GM19239 (cell line): ENCODE measurements around the gene AHCTF1.
"Not testable (repeated sequence)": the region's sequence is repeated elsewhere in the genome, so short reads cannot be mapped to it uniquely, and the experiment has no call there.

ENCODE experiments used
- DNase-seq: peaks from one replicate; pipeline ENCODE4 v3.0.0; 2011; ENCODE audit warnings: low spot score; ENCODE audit not compliant: insufficient read length
- FAIRE-seq: peaks from 2 replicates; lab custom pipeline; 2011; peaks lifted over from hg19 to GRCh38; lab: Jason Lieb, UNC

The AHCTF1 gene

DNA sequence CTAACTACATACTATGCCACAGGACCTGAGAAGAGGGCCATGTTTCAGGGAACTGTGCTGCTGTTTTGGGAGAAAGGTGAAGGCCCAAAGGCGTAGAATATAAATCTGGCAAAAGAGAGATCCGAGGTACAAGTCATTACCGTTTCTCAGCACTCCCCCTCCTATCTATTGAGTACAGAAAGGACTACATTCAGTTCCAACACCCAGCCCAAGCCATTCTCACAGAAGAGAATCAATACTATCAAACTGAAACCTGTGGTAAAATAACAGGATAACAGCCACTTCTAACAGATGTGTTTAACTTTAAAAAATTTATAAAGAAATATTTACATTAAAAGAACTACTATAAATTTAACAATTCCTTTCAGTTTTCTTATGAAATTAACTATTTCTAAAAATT, 7.8 kb downstream of the AHCTF1 start:
- FAIRE-seq (no peak), DNase-seq (no peak)

DNA sequence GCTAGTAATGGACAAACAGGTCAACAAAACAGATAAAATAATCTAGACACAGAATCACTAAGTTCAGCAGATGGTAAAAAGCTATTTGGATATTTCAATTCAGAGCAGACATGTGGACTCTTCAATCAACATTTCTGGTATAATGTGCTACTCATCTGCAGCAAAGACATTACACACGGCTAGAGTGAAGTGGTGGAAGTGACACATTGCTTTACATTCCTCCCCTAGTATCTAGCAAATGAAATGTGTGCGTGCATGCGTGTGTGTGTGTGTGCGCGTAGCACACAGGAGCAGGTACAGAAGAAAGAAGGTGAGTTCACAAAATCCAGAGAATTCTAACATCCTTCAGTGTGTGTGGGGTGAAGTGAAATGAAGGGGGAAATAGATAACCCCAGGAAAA, 8.3 kb downstream of the AHCTF1 start:
- DNase-seq = no peak
- FAIRE-seq = no peak

DNA sequence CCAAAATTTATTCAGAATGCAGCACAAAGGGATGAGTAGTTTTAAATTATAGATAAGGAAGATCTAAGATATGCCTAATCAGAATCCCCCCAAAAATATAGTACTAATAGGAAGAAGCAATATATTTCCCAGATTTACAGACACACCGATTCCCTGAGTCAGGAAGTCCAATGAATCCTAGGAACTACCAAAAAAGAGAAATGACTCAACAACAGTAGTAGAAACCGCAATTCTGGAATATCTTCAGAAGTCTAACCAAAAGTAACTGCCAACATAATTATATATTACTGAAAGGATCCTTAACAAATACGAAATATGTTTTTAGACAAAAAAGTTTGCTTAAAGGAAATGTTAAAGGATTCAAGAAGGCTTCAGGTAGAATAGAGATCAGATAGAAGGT, 10.3 kb downstream of the AHCTF1 start:
- no peak for DNase-seq

DNA sequence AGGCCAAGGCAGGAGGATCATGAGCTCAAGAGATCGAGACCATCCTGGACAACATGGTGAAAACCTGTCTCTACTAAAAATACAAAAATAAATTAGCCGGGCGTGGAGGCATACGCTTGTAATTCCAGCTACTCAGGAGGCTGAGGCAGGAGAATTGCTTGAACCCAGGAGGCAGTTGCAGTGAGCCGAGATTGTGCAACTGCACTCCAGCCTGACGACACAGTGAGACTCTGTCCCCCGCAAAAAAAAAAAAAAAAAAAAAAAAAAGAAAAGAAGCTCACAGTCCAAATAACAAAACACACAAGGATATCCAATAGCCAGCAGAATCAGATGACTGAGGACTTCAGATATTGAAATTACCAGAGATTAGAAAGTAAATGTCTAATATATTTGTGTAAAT, 11.8 kb downstream of the AHCTF1 start:
- DNase-seq = no peak
- FAIRE-seq = no peak

More for the DNA sequence above, 10.3 kb downstream of the AHCTF1 start:
- peak; percentile 37 for FAIRE-seq

DNA sequence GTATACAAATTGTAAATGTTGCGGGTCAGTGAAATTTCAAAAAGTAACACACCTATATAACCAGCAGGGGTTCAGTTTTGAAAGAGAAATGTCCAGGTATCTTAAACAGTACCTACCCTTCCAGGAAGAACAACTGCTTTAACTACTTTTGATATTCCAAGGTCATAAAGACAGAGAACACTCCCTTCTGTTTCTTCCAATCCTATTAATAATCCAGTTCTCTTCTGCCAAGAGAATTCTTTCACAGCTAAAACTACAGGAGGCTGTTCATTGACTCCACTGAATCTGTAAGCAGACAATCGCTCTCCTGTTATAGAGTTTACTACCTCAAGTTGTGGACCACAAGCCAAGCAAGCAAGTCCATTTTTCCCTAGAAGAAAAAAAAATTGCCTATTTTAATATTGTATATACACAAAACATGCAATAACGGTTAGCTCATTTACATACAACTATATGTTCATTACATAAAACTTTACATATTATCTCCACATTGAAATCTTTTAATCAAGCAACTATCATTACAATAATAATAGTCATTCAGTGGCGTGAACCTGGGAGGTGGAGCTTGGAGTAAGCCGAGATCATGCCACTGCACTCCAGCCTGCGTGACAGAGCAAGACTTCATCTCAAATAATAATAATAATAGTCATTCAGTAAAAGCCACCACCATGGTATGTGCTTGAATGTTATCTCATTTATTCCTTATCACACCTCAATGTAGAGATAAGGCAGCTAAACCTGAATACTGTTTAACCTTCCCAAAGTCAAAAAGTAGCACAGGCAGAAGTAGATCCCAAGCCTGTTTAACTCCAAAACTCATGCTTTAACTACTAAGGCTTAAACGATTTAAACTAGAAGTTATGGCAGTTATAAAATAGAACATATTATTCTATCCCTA, 15.5 kb downstream of the AHCTF1 start:
- FAIRE-seq, DNase-seq: not testable (repeated sequence)

DNA sequence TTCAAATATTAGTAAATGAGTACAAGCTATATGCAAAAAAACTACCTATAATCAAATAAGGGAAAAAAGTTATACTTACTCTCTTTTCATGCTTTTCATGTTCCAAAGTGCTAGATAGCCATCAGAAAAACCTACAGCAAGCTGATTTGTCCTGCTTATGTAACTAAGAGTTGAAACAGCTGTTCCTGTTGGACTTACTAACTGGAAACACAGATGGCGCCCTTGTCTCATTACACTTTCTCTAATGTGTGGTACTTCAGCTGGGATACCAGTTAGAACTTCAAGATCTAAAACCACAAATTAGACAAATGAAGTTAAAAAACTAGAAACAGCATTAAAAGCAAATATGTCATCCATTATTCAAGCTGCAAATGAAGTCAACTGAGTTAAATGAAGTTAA, 24.3 kb downstream of the AHCTF1 start:
- no peak for DNase-seq
- FAIRE-seq = no peak

DNA sequence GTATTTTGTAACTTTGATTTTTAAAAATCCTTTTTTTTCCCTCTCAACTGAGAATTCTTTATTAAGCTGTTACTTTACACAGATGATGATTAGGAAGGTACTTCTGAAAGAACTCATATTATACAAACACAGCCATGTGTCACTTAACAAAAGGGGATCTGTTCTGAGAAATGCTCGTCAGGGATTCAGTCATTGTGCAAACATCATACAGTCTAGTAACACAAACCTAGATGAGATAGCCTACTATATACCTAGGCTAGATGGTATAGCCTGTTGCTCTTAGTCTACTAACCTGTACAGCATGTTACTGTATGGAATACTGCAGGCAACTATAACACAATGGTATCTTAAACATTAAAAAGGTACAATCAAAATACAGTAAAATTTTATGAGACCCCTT, 24.9 kb downstream of the AHCTF1 start:
- FAIRE-seq = no peak

DNA sequence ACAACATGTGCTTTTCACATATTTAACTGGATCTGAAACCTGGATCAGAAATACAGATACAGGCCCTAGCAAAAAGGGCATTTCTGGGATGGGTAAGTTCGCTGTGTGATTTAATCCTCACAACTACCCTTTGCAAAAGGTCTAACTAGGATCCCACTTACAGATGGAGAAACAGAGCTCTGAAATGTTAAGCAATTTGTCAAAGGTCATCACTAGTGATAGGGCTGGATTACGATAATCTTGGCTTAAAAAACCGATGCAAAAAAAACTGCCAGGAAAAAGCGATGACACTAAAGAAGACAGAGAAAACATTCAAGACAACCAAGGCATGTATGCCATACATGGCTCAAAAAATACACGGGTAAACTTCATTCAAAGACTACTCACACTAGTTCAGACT, 29.9 kb downstream of the AHCTF1 start:
- no peak for FAIRE-seq
- no peak for DNase-seq

More for the DNA sequence above, 24.9 kb downstream of the AHCTF1 start:
- no peak for DNase-seq

DNA sequence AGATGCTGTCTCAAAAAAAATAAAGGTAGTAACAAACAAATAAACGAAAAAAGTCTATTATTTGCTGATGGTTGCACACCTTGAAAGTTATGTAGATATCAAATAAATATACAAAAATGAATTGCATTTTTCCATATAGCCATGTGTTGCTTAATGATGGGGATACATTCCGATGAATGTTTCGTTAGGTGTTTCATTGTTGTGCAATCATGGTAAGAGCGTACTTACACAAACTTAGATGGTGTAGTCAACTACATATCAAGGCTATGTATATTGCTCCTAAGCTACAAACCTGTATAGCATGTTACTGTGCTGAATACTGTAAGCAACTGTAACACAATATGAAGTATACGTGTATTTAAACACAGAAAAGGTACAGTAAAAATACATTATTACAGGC, 34.4 kb downstream of the AHCTF1 start:
- DNase-seq (no peak), FAIRE-seq (no peak)

DNA sequence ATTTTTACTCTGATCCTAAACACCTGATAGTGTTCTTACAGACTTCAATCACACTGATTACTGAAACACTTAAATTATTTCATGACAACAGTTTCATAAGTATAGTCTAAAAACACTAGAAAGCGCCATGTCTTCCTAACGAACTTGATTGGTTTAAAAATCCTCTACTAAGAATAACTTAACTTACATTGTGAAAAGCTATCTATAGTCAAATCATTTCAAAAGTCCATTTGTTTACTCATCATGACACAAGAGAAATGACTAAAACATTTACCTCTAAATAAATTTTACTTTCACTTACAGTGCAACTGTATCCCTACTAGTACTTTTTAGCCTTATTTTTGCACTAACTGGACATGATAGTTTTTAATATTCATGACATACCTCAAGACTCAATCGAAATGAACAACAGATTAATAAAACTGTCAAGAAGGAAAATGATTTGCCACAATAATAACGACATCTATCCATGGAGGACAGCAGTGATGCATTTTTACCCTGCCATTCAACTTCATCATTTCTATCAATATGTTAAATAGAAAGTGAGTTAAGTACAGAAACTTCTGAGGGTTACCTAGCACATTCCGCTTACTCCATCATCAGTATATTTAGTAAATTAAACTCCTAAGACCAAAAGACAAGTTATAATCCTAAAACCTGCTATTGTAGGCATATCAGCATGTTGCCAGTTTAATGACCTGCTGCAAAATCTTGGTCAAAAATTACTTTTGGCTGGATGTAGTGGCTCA, 38.4 kb downstream of the AHCTF1 start:
- DNase-seq (no peak), FAIRE-seq (no peak)

DNA sequence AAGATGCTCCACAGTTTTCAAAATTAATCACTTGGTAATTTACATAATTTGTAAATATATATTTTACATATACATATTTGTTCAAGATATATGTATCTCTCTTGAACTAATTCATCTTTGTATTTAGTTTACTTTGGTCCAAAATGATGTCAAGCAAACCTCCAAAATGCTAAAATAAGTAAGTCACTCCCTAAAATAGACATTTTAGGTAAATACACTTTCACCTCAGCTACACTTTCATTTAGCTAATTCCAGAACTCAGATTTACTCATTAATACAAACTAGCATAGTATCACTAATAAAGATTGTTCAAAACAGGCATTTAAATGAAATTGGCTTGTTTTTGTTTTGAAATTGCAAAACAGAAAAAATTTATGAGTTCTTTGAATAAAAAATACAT, 40.6 kb downstream of the AHCTF1 start:
- FAIRE-seq (no peak), DNase-seq (no peak)

DNA sequence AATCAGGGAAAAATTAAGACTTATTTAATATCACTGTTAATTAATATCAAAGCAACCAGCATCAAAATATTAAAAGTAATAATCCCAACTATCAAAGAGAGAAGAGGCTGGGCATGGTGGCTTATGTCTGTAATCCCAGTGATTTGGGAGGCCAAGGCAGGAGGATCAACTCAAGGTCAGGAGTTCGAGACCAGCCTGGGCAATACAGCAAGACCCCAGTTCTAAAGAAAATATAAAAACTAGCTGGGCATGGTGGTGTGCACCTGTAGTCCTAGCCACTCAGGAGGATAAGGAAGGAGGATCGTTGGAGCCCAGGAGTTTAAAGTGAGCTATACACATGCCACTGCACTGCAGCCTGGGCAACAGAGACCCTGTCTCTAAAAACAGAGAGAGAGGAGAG, 43.2 kb downstream of the AHCTF1 start:
- DNase-seq (no peak), FAIRE-seq (no peak)

DNA sequence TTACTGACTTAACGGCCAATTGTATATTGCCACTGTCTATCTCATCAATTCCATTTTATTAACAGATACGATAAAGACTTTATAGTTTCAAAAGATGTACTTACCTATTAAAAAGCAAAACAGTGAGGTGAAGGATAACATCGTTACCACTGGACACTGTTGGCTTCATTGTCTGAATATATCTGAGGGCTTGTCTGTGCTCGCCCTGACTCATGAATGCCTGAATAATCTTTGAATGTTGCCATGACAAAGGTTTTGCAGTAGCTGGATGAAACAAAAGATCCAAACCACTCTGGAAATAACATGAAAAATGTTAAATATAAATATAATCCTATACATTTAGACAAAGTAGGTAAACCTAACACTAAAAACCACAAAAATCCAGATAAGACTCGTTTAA, 46.4 kb downstream of the AHCTF1 start:
- FAIRE-seq = not testable (repeated sequence)

DNA sequence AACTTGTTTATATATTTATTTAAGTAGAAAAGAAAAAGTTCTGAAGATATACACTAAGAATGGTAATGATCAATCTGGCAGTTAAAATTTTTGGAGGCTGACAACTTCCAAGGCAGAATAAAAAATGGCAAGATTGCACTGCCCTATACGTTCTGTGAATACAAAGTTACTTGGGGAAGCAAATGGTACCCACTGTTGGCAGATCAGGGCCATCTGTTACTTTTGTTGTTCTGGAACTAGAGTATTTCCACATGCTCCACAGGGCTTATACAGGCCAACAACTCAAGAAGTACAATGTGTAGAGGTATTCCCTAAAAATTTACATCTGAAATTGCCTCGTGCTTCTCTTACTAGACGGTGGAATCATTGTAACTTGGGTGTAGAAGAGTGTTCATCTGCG, 53.2 kb downstream of the AHCTF1 start:
- FAIRE-seq = no peak
- no peak for DNase-seq

More for the DNA sequence above, 46.4 kb downstream of the AHCTF1 start:
- DNase-seq = not testable (repeated sequence)

DNA sequence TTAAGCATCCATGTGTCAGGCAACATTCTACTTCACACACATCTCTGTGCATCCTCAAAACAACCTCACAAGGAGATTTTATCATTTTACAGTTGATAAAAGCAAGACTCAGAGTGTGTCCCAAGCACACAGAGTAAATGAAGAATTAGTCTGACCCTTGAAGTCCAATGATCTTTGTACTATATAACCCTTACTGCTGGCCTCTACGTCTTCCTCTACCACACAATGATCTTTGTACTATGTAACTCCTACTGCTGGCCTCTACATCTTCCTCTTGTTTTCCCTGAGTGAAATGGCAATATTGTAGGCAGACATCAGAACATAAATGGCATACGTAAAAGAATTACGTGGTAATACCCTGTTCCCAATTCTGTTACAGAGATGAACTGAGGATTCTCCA, 55.3 kb downstream of the AHCTF1 start:
- DNase-seq (no peak), FAIRE-seq (no peak)

DNA sequence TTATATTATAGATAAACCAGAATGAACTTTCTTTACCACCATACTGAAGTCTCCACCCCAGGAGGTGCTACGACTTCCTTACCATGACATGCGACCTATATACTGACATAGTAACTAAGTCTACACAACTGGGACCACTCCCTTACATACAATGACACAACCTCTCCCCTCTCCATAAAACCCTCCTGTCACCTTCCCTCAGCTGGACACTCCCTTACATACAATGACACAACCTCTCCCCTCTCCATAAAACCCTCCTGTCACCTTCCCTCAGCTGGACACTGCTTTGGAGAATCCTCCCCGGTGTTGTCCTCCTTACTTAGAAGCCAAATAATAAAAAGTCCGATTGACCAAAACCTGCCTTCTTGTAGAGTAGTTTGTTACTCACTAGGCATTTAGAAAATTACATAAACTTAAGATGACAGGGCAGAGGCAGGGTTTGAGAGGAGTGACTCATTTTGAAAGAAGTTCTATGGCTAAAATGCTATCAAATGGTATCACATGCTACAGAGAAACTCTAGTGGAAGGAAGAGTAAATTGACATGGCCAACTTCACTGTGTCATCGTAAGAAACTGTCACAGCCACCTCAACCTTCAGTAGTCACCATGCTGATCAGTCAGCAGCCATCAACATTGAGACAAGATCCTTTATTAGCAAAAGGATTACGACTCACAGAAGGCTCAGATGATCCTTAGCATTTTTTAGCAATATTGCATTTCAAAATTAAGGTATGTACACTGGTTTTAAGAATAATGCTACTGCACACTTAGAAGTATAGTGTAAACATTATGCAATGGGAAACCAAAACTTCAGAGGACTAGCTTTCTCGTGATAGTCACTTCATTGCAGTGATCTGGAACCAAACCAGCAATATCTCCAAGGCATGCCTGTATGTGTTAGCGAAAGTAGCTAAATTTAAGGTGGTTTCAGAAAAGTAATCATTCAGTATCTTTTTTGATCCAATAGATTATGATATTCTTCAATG, 56.4 kb downstream of the AHCTF1 start:
- DNase-seq (no peak), FAIRE-seq (no peak)

DNA sequence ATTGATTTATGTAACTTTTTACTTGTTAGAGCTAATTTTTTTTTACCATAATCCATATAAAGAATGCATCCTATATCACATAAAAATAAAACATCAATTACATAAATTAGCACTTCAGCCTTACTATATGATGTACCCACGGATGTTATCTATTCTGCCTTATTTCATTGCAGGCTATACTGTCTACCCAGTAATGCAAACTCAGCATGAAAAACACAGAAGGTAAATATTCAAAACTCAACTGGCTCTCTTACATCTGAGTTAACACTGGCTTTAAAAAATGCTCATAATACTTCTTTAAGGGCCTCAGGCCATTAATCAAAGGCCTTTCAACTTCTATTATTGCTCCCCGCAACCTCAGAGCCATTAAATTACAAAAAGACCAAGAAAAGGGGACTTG, 65.8 kb downstream of the AHCTF1 start:
- FAIRE-seq (no peak), DNase-seq (no peak)

DNA sequence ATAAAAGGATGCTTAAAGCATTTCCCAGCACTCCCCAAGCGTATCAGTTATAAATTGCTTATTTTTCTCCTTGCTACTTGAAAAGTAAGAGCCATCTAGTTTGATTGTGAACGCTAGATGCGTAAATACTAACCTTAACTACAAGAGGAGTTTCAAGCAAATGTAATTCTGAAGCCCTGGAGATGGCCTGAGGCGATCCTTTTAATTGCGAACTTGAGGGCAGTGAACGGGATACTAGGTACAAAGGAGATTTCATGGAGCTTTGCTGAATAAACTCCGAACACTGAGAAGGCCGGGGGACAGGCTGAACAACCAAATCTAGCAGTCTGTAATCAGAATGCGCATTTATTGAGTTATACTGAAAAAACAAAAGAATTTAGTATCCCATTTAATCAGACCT, 68.0 kb downstream of the AHCTF1 start:
- FAIRE-seq, DNase-seq: not testable (repeated sequence)

DNA sequence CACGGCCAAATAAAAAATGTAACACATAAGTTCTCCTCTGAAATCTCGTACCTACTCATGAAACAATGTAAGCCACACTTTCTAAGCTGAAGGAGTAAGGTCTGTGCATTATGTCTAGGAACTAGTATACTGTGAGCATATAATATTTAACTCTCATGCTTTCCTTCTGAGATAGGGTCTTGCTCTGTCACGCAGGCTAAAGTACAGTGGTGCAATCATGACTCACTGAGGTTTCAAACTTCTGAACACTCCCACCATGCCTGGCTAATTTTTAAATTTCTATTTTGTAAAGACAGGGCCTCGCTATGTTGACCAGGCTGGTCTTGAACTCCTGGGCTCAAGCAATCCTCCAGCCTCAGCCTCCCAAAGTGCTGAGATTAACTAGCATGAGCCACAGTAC, 71.3 kb downstream of the AHCTF1 start:
- DNase-seq = no peak
- FAIRE-seq = no peak

DNA sequence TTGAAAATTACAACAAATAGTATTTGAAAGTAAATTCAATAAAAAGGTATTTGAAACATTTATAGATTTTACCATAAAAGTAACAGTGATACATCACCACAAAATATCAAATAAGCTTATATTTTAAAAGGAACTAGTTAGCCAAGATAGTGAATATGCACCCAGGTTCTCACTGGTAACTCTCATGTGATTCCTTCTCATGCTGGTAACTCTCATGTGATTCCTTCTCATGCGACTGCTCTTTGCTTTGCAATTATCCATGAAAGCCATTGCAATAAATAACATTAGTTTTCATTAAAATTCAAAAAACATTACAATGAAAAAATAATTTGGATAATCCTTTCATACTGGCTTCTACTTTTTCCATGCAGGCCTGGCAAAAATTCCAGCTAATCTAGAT, 75.4 kb downstream of the AHCTF1 start:
- FAIRE-seq (no peak), DNase-seq (no peak)
